ENCODE data around the gene SLC25A25.

The SLC25A25 gene

DNA sequence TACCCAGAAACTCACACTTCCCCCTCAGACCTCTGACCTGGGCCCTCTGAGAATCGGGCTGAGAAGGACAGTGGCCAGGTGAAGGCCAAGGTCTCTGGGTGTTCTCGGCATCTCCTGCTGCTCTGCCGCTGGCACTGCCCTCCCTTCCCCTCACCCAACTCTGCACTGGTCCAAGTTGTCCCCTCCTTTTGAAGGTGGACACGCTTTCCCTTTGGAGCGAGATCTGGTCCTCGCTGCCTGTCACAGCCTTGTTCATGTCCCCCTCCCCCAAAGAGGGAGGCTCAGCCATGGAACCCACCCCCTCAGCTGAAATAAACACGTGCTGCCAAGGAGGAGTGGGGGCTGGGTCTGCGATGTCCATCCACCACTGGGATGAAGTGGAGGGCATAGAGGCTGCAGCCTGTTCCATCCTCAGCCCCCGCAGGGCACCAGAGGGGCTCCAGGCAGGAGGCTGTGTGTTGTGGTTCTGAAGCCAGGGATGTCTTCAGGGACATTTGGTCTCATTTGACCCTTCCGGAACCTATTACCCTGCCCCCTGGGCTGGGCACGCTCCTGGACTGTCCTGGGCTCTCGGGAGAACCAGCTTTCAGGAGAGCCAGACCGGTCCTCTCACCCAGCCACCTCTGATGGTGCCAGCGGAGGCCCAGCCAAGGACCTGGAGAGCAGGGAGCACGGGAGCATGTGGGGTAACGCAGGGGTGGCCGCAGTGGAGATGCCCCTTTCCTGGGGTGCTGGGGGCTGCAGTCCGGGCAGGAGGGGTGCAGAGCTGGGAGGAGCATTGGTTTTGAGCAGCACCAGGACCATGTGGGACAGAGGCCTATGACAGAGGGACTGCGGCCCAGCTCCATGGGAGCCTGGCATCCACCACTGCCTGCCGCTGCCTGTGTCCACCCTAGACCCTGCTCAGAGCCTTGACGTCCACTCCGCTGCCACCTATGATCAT, 76.5 kb downstream of the SLC25A25 start:
- Histone ChIP-seq H3K27me3 (ENCODE audit: insufficient read depth, low read length) (no peaks in the 10 kb centered on the region), H3K36me3 (ENCODE audit: insufficient read depth, low read length) (no peaks in the 10 kb centered on the region), H3K4me1 (ENCODE audit: insufficient read depth, low read length) (no peaks in the 10 kb centered on the region), H3K4me3 (ENCODE audit: low read length) (no peak overlapping the region), H3K9ac (ENCODE audit: low read depth, low read length) (no peak overlapping the region), H3K27ac (ENCODE audit: low read depth, low read length) (no peak overlapping the region), H3K9me3 (ENCODE audit: insufficient read depth, low read depth, low read length) (no peaks in the 10 kb centered on the region)
- 92% methylated on average over 22 of the region's 22 CpGs for WGBS

DNA sequence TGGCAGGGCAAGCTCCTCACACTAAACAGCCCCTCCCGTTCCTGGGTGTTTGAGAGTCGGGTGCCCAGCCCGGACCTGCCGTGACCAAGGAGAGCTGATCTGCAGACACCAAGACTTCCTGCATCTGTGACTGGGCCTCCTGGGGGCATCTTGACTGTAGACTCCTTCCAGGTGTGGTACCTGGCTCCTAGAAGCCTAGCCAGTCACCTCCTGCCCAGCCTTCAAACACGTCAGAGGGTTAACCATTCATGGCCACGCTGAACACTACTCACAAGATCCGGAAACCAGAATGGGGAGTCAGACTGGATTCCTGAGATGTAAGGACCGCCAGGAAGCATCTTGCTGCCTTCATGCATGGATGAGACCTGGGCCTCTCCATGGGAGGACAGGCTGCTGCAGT, 77.5 kb downstream of the SLC25A25 start:
- no peaks in the 10 kb centered on the region for H3K36me3 ChIP-seq (ENCODE audit: insufficient read depth, low read length)
- H3K9me3 ChIP-seq (ENCODE audit: insufficient read depth, low read depth, low read length) = no peaks in the 10 kb centered on the region
- no peak overlapping the region for H3K27ac ChIP-seq (ENCODE audit: low read depth, low read length)
- peaks cover 3% of the 10 kb centered on the region; the same call in 1 of the 2 replicates for H3K4me1 ChIP-seq (ENCODE audit: insufficient read depth, low read length)
- H3K4me3 ChIP-seq (ENCODE audit: low read length) = no peak overlapping the region
- no peaks in the 10 kb centered on the region for H3K27me3 ChIP-seq (ENCODE audit: insufficient read depth, low read length)
- H3K9ac ChIP-seq (ENCODE audit: low read depth, low read length) = no peak overlapping the region
- WGBS = 80% methylated on average over 8 of the region's 8 CpGs

DNA sequence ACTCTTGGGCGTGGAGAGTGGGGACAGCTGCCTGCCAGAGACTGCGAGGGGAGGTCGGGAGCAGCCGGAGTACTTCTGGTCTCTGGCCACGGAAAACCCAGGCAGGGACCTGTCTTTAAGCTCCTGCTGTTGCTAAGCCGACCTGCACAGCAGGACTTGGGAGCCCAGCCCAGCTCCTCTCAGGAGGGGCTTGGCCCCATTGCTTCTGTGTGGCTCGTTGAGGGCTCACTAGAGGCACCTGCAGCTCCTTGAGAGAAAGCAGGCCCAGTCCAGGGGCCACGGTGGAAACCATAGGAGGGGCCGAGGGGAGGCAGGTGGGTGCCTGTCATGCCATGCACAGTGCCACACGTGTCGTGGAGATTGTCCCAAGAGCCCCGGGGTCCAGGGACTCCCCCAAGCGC, 77.9 kb downstream of the SLC25A25 start:
- 82% methylated on average over 13 of the region's 13 CpGs for WGBS
- H3K36me3 ChIP-seq (ENCODE audit: insufficient read depth, low read length) = no peaks in the 10 kb centered on the region

DNA sequence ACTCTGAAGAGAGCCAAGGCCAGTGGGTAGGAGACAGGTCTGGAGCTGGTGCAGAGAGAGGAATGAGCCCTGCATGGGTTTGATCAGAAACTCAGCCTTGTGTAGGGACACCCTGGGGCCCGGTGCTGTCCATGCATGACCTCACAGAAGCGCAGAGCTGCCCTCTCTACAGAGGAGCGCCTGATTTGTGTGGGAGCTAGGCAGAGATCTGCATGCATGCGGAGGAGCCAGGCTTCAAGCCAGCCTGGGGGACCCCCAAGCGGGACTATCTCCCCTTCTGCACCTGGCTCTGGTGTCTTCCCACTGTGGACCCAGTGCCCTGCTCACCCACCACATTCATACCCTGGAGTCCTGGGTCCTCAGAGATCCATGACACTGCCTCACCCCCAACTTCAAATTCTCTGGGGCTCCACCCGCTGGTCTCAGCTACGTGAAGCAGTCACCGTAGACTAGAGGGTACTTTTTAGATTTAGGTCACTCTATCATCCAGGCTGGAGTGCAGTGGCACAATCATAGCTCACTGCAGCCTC, 78.6 kb downstream of the SLC25A25 start:
- WGBS = 87% methylated on average over 8 of the region's 8 CpGs
- H3K27me3 ChIP-seq (ENCODE audit: insufficient read depth, low read length) = no peaks in the 10 kb centered on the region
- no peak overlapping the region for H3K9ac ChIP-seq (ENCODE audit: low read depth, low read length)
- H3K4me1 ChIP-seq (ENCODE audit: insufficient read depth, low read length) = peaks cover 3% of the 10 kb centered on the region; the same call in 1 of the 2 replicates
- H3K4me3 ChIP-seq (ENCODE audit: low read length) = no peak overlapping the region
- H3K9me3 ChIP-seq (ENCODE audit: insufficient read depth, low read depth, low read length) = no peaks in the 10 kb centered on the region
- H3K36me3 ChIP-seq (ENCODE audit: insufficient read depth, low read length) = no peaks in the 10 kb centered on the region
- H3K27ac ChIP-seq (ENCODE audit: low read depth, low read length) = no peak overlapping the region

More for the DNA sequence above, 77.9 kb downstream of the SLC25A25 start:
- Histone ChIP-seq H3K9ac (ENCODE audit: low read depth, low read length) (no peak overlapping the region), H3K4me1 (ENCODE audit: insufficient read depth, low read length) (peaks cover 3% of the 10 kb centered on the region; the same call in 1 of the 2 replicates), H3K27ac (ENCODE audit: low read depth, low read length) (no peak overlapping the region), H3K9me3 (ENCODE audit: insufficient read depth, low read depth, low read length) (no peaks in the 10 kb centered on the region), H3K4me3 (ENCODE audit: low read length) (no peak overlapping the region), H3K27me3 (ENCODE audit: insufficient read depth, low read length) (no peaks in the 10 kb centered on the region)

DNA sequence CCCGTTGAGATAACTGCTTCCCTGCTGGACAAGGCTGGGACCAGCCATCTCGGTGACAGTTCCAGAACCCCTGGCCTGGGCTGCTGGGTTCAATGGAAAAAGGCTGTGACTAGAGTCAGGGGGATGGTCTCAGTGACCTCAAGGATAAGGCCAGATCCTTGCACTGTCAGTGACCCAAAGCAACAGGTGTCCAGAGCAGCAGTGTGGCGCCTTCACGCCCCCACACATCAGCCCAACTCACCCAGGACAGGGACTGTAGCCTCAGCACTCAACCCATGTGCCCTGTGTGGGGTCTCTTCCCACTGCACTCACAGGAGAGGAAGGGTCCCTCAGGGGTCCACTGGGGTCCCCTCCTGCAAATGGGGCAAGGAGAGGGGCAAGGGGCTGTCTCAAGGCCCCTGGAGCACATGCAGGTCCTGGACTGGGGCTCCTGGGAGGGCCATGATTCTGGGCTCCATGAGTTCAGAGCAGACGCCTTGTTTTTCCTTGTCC, 80.5 kb downstream of the SLC25A25 start:
- H3K4me3 ChIP-seq (ENCODE audit: low read length) = no peak overlapping the region
- no peaks in the 10 kb centered on the region for H3K27me3 ChIP-seq (ENCODE audit: insufficient read depth, low read length)
- H3K27ac ChIP-seq (ENCODE audit: low read depth, low read length) = no peak overlapping the region
- no peak overlapping the region for H3K9ac ChIP-seq (ENCODE audit: low read depth, low read length)
- H3K4me1 ChIP-seq (ENCODE audit: insufficient read depth, low read length) = peaks cover 3% of the 10 kb centered on the region; the same call in 1 of the 2 replicates
- H3K36me3 ChIP-seq (ENCODE audit: insufficient read depth, low read length) = no peaks in the 10 kb centered on the region
- 90% methylated on average over 5 of the region's 5 CpGs for WGBS
- H3K9me3 ChIP-seq (ENCODE audit: insufficient read depth, low read depth, low read length) = no peaks in the 10 kb centered on the region

DNA sequence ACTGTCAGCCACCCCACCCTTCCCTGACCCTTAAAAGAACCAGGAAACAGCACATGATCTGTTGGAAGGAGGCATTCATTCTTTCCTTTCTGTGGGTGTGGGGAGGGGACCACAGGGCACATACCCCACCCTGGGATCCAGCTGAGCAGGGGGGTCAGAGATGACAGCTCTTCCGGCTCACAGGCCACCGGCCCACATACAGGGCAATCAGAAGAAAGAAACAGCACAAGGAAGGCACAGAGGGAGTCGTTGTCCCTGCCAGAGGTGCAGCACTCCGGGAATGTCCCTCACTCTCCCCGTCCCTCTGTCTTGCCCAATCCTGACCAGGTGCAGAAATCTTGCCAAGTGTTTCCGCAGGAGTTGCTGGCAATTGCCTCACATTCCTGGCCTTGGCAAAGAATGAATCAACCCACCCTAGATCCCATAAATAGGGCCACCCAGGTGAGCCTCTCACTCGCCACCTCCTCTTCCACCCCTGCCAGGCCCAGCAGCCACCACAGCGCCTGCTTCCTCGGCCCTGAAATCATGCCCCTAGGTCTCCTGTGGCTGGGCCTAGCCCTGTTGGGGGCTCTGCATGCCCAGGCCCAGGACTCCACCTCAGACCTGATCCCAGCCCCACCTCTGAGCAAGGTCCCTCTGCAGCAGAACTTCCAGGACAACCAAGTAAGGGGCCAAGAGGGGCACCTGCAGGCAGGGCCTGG, 81.1 kb downstream of the SLC25A25 start, which contains the start of gene LCN2:
TSS of gene LCN2 (plus strand) at position 453 of the 701 bp plus-strand sequence. CDS start at position 526, 73 bp downstream.
- no peak within 1 kb of the TSS for H3K9ac ChIP-seq (ENCODE audit: low read depth, low read length)
- H3K4me1 ChIP-seq (ENCODE audit: insufficient read depth, low read length) = peaks cover 3% of the 10 kb centered on the region; the same call in 1 of the 2 replicates
- H3K4me3 ChIP-seq (ENCODE audit: low read length) = no peak within 1 kb of the TSS
- H3K27ac ChIP-seq (ENCODE audit: low read depth, low read length) = no peak within 1 kb of the TSS
- 85% methylated on average over 9 of the region's 9 CpGs for WGBS
- no peaks in the 10 kb centered on the region for H3K9me3 ChIP-seq (ENCODE audit: insufficient read depth, low read depth, low read length)
- H3K27me3 ChIP-seq (ENCODE audit: insufficient read depth, low read length) = no peaks in the 10 kb centered on the region
- H3K36me3 ChIP-seq (ENCODE audit: insufficient read depth, low read length) = no peaks in the 10 kb centered on the region

DNA sequence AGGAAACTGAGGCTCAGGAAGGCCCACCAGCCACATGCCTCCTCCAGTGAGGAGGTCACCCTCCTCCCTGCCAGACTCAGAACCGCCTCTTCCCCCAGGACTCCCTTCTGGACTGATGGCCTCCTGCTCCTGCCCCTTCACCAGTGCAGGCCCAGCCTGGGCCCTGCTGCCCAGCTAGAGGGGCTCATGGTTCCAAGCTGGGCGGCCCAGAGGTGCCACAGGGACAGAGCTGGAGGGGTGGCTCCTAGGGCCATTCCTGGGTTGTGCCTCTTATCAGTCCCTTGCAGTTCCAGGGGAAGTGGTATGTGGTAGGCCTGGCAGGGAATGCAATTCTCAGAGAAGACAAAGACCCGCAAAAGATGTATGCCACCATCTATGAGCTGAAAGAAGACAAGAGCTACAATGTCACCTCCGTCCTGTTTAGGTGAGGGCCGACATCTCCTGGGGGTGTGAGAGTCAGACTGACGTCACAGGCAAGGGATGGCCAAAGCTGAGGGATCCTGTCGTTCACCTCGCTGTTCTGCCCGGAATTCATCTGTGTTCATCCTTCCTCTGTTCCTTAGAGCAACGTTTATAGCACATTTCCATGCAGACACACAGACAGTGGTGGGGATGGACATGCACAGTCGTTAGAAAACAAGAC, 82.0 kb downstream of the SLC25A25 start:
- Histone ChIP-seq H3K27me3 (ENCODE audit: insufficient read depth, low read length) (no peaks in the 10 kb centered on the region), H3K9ac (ENCODE audit: low read depth, low read length) (no peak overlapping the region), H3K4me3 (ENCODE audit: low read length) (no peak overlapping the region), H3K9me3 (ENCODE audit: insufficient read depth, low read depth, low read length) (no peaks in the 10 kb centered on the region), H3K36me3 (ENCODE audit: insufficient read depth, low read length) (no peaks in the 10 kb centered on the region), H3K27ac (ENCODE audit: low read depth, low read length) (no peak overlapping the region), H3K4me1 (ENCODE audit: insufficient read depth, low read length) (peaks cover 3% of the 10 kb centered on the region; the same call in 1 of the 2 replicates)
- WGBS = 87% methylated on average over 11 of the region's 11 CpGs

DNA sequence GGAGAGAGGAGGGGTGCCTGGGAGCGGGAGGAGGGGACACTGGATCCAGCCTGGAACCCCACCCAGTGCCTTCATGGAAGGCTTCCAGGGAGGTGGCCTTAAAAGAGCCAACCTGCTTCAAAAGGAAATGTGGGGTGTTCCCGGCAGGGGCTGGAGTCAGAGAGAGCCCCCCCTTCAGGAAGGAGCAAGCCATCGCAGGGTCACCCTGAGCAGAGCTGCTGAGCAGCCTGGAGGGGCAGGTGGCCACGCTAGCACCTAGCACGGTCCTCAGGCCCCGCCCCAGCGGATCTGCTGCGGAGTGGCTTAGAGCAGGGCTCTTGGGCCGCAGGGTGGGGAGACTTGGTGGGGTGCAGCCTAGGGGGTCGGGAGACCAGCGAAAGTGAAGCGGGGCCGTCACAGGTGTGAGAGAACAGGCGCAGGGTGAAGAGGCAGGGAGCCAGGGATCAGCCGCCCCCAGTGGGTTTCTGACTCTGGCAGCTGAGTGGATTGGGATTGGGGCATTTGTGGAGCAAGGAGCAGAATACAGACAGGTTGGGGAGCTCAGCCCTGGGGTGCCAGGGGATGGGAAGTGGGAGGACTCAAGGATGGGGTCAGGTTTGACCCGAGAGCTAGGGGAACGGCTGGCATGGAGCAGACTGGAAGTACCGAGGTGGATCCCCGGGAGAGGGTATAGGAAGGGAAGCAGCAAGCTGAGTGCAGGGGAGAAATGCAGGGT, 82.7 kb downstream of the SLC25A25 start:
- H3K9ac ChIP-seq (ENCODE audit: low read depth, low read length) = no peak overlapping the region; the same call in 1 of the 2 replicates
- no peak overlapping the region for H3K27ac ChIP-seq (ENCODE audit: low read depth, low read length)
- no peak overlapping the region for H3K4me3 ChIP-seq (ENCODE audit: low read length)

DNA sequence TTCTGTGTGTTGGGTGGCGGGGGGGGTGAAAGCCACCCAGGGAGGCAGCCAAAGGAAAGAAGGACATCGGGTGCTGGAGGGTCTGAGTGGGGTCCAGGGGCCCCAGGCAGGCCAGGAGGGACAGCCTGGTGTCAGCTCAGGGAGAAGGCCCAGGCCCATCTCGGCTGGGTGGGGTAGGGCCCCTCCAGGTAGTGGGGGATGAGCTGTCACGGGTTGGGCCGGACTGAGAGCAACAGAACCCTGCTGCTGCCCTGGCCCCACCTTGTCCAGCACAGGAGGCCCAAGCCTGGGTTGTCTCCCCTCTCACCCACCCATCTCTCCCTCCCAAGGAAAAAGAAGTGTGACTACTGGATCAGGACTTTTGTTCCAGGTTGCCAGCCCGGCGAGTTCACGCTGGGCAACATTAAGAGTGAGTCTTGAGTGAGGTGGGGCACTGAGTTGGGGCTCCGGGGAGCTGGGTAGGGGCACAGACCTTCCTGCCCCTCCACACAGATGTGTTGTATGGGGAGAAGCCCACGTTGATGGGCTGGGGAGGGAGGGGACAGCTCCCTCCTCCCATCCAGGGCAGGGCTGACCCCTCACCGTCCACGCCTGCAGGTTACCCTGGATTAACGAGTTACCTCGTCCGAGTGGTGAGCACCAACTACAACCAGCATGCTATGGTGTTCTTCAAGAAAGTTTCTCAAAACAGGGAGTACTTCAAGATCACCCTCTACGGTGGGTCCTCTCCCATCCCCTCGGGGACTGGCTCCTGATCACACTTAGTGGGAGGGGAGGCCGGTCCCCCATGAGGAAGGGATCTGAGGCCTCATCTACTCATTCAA, 83.5 kb downstream of the SLC25A25 start:
- H3K36me3 ChIP-seq (ENCODE audit: insufficient read depth, low read length) = no peaks in the 10 kb centered on the region
- no peak overlapping the region for H3K9ac ChIP-seq (ENCODE audit: low read depth, low read length)
- no peaks in the 10 kb centered on the region for H3K27me3 ChIP-seq (ENCODE audit: insufficient read depth, low read length)
- H3K4me3 ChIP-seq (ENCODE audit: low read length) = no peak overlapping the region
- no peaks in the 10 kb centered on the region for H3K9me3 ChIP-seq (ENCODE audit: insufficient read depth, low read depth, low read length)
- 87% methylated on average over 18 of the region's 18 CpGs for WGBS
- H3K4me1 ChIP-seq (ENCODE audit: insufficient read depth, low read length) = peaks cover 3% of the 10 kb centered on the region; the same call in 1 of the 2 replicates
- H3K27ac ChIP-seq (ENCODE audit: low read depth, low read length) = no peak overlapping the region

More for the DNA sequence above, 82.7 kb downstream of the SLC25A25 start:
- no peaks in the 10 kb centered on the region for H3K9me3 ChIP-seq (ENCODE audit: insufficient read depth, low read depth, low read length)
- H3K4me1 ChIP-seq (ENCODE audit: insufficient read depth, low read length) = peaks cover 3% of the 10 kb centered on the region; the same call in 1 of the 2 replicates
- no peaks in the 10 kb centered on the region for H3K36me3 ChIP-seq (ENCODE audit: insufficient read depth, low read length)
- no peaks in the 10 kb centered on the region for H3K27me3 ChIP-seq (ENCODE audit: insufficient read depth, low read length)
- WGBS = 72% methylated on average over 19 of the region's 19 CpGs
